Activated CD4-positive, alpha-beta T cell treated with anti-CD3 and anti-CD28 coated beads, Interleukin-2, amount 50 U/mL, for 24 hours (primary cell): ENCODE measurements around the gene TBX10.
"Not testable (repeated sequence)": the region's sequence is repeated elsewhere in the genome, so short reads cannot be mapped to it uniquely, and the experiment has no call there.

Experiments used
- DNase-seq, 2 donors: peaks; one replicate each; pipeline ENCODE4 v3.0.0-alpha.2; 2020; ENCODE audit warnings: low read depth in 1 of 2, low spot score in 1 of 2

TBX10 gene

DNA sequence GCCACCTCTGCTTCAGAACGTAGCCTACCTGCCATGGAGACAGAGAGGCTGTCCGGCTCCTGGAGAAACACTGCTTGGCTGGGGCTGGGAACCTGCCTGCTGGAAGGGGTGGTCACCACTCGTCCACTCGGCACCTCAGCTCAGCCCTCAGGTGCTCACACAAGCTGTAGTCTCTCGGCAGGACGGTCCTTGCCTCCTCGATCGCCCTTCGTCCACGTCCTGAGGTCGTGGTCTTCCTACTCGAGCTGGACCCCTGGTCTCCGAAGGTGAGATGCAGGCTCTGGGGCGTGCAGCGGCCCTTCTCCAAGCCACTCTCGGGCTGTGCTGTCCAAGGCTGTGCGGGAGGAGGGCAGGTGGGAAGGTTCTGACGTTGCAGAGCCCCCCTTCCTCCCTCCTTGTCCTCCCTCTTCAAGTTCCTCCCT is at the start of gene TBX10:
TBX10 (minus strand) TSS at position 326 of the 422 bp plus-strand sequence; CDS start at position 35, 291 bp downstream.
- DNase-seq: no peak

DNA sequence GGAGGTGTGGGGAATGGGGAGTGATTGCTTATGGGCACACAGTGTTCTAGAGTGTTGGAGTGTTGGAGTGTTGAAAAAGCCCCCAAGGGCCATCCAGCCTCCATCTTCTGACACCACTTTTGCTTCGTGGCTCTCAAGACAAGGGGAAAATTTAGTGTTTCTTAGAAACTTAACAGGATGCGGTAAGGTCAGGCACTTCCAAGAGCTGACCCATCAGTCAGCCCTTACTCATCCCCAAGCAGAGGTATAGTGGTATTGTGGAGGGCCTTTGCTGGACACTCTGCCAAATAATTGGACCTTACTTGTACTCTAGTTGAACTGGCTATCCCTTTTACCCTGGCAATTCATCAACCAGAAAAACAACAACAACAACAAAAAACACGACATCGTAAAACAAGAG is 49.6 kb upstream of the TBX10 start:
- no peak for DNase-seq

DNA sequence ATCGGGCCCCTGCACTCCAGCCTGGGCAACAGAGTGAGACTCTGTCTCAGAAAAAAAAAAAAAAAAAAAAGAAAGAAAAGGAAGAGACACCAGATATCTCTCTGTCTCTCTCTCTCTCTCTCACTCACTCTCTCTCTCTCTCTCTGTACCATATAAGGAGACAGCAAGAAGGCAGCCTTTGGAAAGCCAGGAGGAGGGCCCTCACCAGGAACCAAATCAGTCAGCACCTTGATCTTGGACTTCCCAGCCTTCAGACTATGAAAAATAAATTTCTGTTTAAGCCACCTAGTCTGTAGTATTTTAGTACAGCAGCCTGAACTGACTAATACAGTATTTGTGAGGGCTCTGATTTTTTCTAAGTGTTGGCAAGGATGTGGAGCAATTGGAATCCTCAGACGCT is 48.4 kb upstream of the TBX10 start:
- DNase-seq: no peak

DNA sequence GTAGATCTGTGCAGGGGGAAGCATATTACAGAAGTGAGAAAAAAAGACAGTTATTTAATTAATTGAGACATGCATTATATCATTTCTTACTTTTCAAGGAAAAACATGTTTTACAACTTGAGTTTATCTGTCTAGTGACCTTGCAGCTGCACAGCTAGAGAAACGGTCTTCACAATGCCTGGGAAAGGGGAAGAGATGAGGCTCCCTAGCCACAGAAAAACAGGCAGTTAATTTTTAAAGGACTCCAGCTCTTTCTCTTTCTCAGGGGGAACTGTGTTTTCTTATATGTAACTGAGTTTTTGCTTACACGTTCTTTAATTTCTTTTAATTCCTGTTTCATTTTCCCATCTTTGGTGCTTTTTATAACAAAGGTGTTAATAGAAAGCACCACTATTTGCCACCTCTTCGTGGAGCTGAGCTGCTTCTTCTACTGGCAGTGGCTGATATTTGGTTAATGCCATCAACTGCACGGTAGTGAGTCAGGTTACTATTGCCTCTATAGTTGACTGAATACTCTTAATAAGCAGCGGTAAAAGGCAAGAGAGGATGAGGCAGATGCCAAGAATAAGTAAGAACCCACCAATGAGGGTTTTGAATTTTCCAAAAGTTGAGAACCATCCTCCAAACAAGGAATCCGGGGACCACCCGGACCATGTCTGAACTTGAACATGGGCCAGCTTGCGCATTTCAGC is 46.2 kb upstream of the TBX10 start:
- DNase-seq: not testable (repeated sequence)

DNA sequence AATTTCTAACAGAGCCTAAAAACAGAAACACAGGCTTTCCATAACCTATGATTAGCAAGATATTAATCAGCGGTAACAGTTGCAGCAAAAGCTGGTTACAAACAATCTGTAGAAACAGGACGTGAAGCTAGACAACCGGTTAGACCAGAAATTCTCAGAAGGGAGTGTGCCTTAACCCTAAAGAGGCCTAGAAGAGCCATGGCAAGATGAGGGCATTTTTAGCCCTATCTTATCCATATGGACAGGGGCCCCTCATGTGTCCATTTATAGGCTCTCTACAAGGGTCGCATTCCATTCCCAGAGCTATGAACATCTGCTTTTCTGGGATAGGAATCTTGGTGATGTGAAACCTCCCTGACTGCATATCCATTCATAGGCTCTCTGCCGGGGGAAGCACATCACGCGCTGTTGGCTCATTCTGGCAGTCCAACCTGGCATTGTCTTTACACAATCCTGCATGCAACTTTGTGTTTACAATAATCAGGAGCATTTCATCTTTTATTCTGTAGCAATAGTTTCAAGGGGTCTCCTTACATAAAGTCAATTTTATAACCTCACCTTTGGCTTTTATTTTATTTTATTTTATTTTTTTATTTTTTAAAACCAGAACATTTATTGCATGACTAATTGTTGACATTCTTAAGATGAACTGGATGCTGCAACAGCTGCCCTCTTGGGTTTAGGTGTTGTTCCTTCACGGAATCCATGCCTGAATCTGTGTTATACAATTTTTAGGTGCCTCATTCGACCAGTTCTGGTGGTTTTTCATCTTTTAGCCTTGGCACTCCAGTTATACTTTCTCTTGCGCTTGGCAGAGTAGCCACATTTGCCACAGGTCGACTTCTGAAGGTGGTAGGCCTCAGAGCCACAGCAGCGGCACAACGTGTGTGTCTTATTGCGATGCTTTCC is 42.8 kb upstream of the TBX10 start:
- not testable (repeated sequence) for DNase-seq

DNA sequence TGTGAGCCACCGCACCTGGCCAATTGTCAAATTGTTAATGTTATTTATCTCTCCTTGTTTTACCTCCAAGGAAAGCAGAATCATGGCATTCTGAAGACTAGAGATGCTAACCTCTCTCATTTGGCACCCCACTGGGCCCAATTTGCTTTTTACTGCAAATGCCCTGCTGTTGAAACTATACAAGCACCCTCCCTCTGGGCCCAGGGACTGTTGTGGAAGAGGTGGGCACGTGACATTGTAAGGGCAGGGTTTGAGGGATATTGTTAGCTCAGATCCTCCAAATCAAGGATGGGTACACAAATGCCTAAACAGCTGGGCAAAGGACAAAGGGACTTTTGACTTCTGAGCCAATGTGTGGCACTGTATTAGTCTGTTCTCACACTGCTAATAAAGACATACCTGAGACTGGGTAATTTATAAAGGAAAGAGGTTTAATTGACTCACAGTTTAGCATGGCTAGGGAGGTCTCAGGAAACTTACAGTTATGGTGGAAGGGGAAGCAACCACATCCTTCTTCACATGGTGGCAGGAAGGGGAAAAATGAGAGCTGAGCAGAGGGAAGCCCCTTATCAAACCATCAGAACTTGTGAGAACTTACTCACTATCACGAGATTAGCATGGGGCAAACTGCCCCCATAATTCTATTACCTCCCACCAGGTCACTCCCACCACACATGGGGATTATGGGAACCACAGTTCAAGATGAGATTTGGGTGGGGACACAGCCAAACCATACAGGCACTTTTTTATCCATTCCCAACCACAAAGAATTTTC is 41.3 kb upstream of the TBX10 start:
- DNase-seq: no peak

- no peak for DNase-seq
These were observed 35.6 kb upstream of the TBX10 start for GRCh38 chr11:67675058-67675747.

- no peak for DNase-seq
These were observed 34.9 kb upstream of the TBX10 start, which contains the start of gene ALDH3B2 for GRCh38 chr11:67674442-67674871. TSS of gene ALDH3B2 (minus strand) at chr11:67674623. CDS start at chr11:67666935, 7,688 bp downstream.

DNA sequence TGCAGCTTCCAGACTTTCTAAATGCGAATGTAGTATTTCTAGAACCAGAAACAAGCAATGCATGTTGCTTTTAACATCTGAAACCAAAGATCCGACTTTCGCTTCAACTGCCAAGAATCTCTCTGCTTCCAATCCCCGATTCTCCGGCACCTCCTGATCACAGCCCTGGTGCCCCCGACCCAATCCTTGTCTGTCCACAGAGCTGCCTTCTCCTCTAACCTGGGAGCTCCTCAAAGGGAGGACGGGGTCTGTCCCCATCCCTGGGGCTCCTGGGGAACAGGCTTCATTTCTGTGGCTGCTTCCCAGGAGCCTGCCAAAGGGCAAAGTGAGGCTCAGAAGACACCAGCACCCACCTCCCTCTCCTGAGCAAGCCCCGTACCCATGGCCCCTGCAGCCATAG is 34.3 kb upstream of the TBX10 start:
- DNase-seq: no peak

DNA sequence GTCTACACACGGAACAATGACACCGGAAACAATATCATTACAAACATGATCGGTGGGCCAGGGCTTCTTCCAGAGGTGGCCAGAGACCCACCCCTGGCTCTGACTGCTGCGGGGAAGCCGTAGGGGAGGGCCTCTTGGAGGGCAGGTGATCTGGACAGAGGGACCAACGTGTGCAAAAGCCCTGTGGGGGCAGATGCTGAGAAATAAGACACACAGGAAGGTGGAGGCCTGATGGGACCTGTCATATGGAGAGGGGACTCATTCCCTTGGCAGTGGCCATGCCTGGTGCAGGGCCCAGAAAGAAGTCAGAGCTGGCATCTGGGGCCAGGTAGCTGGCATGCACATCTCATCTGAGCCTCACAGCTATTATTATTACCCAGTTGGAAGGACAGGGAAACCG is 33.8 kb upstream of the TBX10 start:
- no peak for DNase-seq

GRCh38 chr11:67671211-67671520 is 31.6 kb upstream of the TBX10 start:
- DNase-seq: no peak

GRCh38 chr11:67670316-67671210 is 31.0 kb upstream of the TBX10 start:
- DNase-seq: no peak

GRCh38 chr11:67668192-67668551 is 28.6 kb upstream of the TBX10 start:
- no peak for DNase-seq

GRCh38 chr11:67667490-67668191 is 28.1 kb upstream of the TBX10 start:
- DNase-seq: no peak

GRCh38 chr11:67666676-67667489 is 27.3 kb upstream of the TBX10 start:
- DNase-seq: no peak

- DNase-seq: no peak
These were observed 26.7 kb upstream of the TBX10 start for GRCh38 chr11:67666303-67666645.

GRCh38 chr11:67665541-67666302 is 26.2 kb upstream of the TBX10 start:
- no peak for DNase-seq
